NOMO-1 treated with dmso at 0.1 percent for 144 hours (cell line): ENCODE data around the gene RSU1.
"Not testable (repeated sequence)": the region's sequence is repeated elsewhere in the genome, so short reads cannot be mapped to it uniquely, and the experiment has no call there.

Experiments used
- DNase-seq: peaks from one replicate; lab custom pipeline; 2025; ENCODE audit not compliant: unreplicated experiment; lab: John Stamatoyannopoulos, UW

The RSU1 gene

GRCh38 chr10:16788125-16788524 lies 29.1 kb downstream of the RSU1 start:
- no peak for DNase-seq

GRCh38 chr10:16787361-16787791 lies 29.8 kb downstream of the RSU1 start:
- DNase-seq, result no peak

- no peak for DNase-seq
Measured at GRCh38 chr10:16780338-16780880, 36.8 kb downstream of the RSU1 start.

- DNase-seq, result no peak
Measured at GRCh38 chr10:16779384-16779915, 37.8 kb downstream of the RSU1 start.

GRCh38 chr10:16777473-16778370 lies 39.5 kb downstream of the RSU1 start:
- no peak for DNase-seq

GRCh38 chr10:16776896-16777295 lies 40.3 kb downstream of the RSU1 start:
- no peak for DNase-seq

GRCh38 chr10:16773334-16773733 lies 43.9 kb downstream of the RSU1 start:
- no peak for DNase-seq

- DNase-seq, result no peak
Measured at GRCh38 chr10:16770670-16771069, 46.6 kb downstream of the RSU1 start.

GRCh38 chr10:16770141-16770540 lies 47.1 kb downstream of the RSU1 start:
- no peak for DNase-seq

- no peak for DNase-seq
Measured at GRCh38 chr10:16769331-16769730, 47.9 kb downstream of the RSU1 start.

- no peak for DNase-seq
Measured at GRCh38 chr10:16768702-16769101, 48.5 kb downstream of the RSU1 start.

GRCh38 chr10:16765509-16766375 lies 51.5 kb downstream of the RSU1 start:
- no peak for DNase-seq

- no peak for DNase-seq
Measured at GRCh38 chr10:16761300-16761699, 55.9 kb downstream of the RSU1 start.

GRCh38 chr10:16756561-16757221 lies 60.5 kb downstream of the RSU1 start:
- no peak for DNase-seq

GRCh38 chr10:16754765-16755164 lies 62.5 kb downstream of the RSU1 start:
- DNase-seq, result no peak

GRCh38 chr10:16752849-16753248 lies 64.4 kb downstream of the RSU1 start:
- DNase-seq, result not testable (repeated sequence)

- no peak for DNase-seq
Measured at GRCh38 chr10:16752099-16752498, 65.1 kb downstream of the RSU1 start.

- DNase-seq, result no peak
Measured at GRCh38 chr10:16751244-16751643, 66.0 kb downstream of the RSU1 start.

- no peak for DNase-seq
Measured at GRCh38 chr10:16750461-16750860, 66.8 kb downstream of the RSU1 start.

GRCh38 chr10:16748749-16749148 lies 68.5 kb downstream of the RSU1 start:
- no peak for DNase-seq

GRCh38 chr10:16746856-16747255 lies 70.4 kb downstream of the RSU1 start:
- DNase-seq, result no peak
